Panc1 (cell line): ENCODE measurements around the gene INMT.

Experiments
- POLR2AphosphoS5 ChIP-seq: IDR thresholded peaks from 2 replicates; pipeline ENCODE4 v1.6.1; 2012; ENCODE audit warnings: mild to moderate bottlenecking, low read depth, low read length, moderate library complexity
- SIN3A ChIP-seq: IDR thresholded peaks from 2 replicates; pipeline ENCODE4 v1.6.1; 2012; ENCODE audit warnings: low read depth, mild to moderate bottlenecking, low read length, moderate library complexity, borderline replicate concordance; ENCODE audit not compliant: insufficient read depth
- TCF7L2 ChIP-seq: IDR thresholded peaks from 2 replicates; pipeline ENCODE4 v1.6.1; 2011; ENCODE audit warnings: mild to moderate bottlenecking, low read depth, low read length, inconsistent platforms
- TF ChIP-seq, protein P1 (sequence below): fragments of 450-650 bp; IDR thresholded peaks from 2 replicates; pipeline ENCODE4 v1.5.1; 2017; ENCODE audit warnings: mild to moderate bottlenecking
- TF ChIP-seq, protein P2 (sequence below), 2 experiments: IDR thresholded peaks; 2 replicates each; pipeline ENCODE4 v1.6.1; 2011 to 2012; ENCODE audit warnings: low read depth in 2 of 2, control low read depth in 1 of 2, low read length in 1 of 2, mild to moderate bottlenecking in 1 of 2, moderate library complexity in 1 of 2; ENCODE audit not compliant: insufficient read depth in 1 of 2

DNA sequence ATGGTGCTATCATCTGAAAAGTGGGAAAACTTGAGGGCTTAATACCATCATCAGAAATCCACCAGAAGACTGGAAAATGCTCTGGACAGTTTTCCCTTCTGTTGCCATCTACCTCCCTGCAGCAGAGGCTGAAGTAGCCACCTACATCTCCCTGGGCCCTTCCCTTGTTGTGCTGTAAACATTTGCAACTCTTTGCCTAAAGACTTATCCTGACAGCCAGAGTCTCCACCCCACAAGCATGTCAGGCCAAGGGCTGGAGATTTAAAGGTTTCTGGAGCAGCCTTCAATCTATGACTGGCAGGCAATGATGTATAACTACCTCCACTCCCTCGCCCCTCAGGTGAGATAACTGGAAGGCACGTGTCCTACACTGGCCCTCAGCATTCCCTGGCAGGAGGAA, 29.7 kb upstream of the INMT start:
- TF ChIP-seq, protein P1, sequence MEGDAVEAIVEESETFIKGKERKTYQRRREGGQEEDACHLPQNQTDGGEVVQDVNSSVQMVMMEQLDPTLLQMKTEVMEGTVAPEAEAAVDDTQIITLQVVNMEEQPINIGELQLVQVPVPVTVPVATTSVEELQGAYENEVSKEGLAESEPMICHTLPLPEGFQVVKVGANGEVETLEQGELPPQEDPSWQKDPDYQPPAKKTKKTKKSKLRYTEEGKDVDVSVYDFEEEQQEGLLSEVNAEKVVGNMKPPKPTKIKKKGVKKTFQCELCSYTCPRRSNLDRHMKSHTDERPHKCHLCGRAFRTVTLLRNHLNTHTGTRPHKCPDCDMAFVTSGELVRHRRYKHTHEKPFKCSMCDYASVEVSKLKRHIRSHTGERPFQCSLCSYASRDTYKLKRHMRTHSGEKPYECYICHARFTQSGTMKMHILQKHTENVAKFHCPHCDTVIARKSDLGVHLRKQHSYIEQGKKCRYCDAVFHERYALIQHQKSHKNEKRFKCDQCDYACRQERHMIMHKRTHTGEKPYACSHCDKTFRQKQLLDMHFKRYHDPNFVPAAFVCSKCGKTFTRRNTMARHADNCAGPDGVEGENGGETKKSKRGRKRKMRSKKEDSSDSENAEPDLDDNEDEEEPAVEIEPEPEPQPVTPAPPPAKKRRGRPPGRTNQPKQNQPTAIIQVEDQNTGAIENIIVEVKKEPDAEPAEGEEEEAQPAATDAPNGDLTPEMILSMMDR, result no peak
- TF ChIP-seq, protein P2, sequence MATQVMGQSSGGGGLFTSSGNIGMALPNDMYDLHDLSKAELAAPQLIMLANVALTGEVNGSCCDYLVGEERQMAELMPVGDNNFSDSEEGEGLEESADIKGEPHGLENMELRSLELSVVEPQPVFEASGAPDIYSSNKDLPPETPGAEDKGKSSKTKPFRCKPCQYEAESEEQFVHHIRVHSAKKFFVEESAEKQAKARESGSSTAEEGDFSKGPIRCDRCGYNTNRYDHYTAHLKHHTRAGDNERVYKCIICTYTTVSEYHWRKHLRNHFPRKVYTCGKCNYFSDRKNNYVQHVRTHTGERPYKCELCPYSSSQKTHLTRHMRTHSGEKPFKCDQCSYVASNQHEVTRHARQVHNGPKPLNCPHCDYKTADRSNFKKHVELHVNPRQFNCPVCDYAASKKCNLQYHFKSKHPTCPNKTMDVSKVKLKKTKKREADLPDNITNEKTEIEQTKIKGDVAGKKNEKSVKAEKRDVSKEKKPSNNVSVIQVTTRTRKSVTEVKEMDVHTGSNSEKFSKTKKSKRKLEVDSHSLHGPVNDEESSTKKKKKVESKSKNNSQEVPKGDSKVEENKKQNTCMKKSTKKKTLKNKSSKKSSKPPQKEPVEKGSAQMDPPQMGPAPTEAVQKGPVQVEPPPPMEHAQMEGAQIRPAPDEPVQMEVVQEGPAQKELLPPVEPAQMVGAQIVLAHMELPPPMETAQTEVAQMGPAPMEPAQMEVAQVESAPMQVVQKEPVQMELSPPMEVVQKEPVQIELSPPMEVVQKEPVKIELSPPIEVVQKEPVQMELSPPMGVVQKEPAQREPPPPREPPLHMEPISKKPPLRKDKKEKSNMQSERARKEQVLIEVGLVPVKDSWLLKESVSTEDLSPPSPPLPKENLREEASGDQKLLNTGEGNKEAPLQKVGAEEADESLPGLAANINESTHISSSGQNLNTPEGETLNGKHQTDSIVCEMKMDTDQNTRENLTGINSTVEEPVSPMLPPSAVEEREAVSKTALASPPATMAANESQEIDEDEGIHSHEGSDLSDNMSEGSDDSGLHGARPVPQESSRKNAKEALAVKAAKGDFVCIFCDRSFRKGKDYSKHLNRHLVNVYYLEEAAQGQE (IDR thresholded peaks at IDR 0.05; ENCODE audit: insufficient read depth in 1 of 2, low read depth in 2 of 2, low read length in 1 of 2), result no peak
- TF ChIP-seq POLR2AphosphoS5 (no peak), TCF7L2 (no peak), SIN3A (no peak)
